H9 (cell line): ENCODE measurements around the gene MRPL18. TPM values are rescaled to one million over a fixed set of nuclear protein-coding genes. Genes with fewer than 3 reads are reported as not detected.

Experiments
- DNase-seq: peaks from one replicate; pipeline ENCODE4 v3.0.0-alpha.2; 2017
- H2AFZ ChIP-seq: one replicate; pipeline ENCODE4 v1.6.1; 2013; ENCODE audit warnings: mild to moderate bottlenecking, low read length, control low read depth, moderate library complexity
- H2AK5ac ChIP-seq: 2 replicates; pipeline ENCODE4 v1.6.1; 2013; ENCODE audit warnings: low read length, control low read depth, mixed read lengths; ENCODE audit not compliant: insufficient read length
- H2BK120ac ChIP-seq: one replicate; pipeline ENCODE4 v1.6.1; 2013; ENCODE audit warnings: low read depth, mild to moderate bottlenecking, low read length, control low read depth, inconsistent platforms; ENCODE audit not compliant: poor library complexity, severe bottlenecking
- H2BK12ac ChIP-seq: 2 replicates; pipeline ENCODE4 v1.6.1; 2013; ENCODE audit warnings: low read length, control low read depth, mixed read lengths, low read depth; ENCODE audit not compliant: insufficient read length
- H2BK15ac ChIP-seq: 2 replicates; pipeline ENCODE4 v1.6.1; 2013; ENCODE audit warnings: low read depth, low read length, control low read depth
- H2BK20ac ChIP-seq: one replicate; pipeline ENCODE4 v1.6.1; 2013; ENCODE audit warnings: low read depth, mild to moderate bottlenecking, low read length, control low read depth, inconsistent platforms; ENCODE audit not compliant: poor library complexity, severe bottlenecking
- H2BK5ac ChIP-seq: 2 replicates; pipeline ENCODE4 v1.6.1; 2013; ENCODE audit warnings: low read length, control low read depth, mixed read lengths; ENCODE audit not compliant: insufficient read length
- H3K14ac ChIP-seq: 2 replicates; pipeline ENCODE4 v1.6.1; 2013; ENCODE audit warnings: low read length, control low read depth; ENCODE audit not compliant: insufficient read depth
- H3K18ac ChIP-seq: 2 replicates; pipeline ENCODE4 v1.6.1; 2013; ENCODE audit warnings: low read depth, mild to moderate bottlenecking, mixed read lengths, low read length, control low read depth; ENCODE audit not compliant: insufficient read length
- H3K23ac ChIP-seq: 2 replicates; pipeline ENCODE4 v1.6.1; 2013; ENCODE audit warnings: low read length, control low read depth, mixed read lengths, low read depth; ENCODE audit not compliant: insufficient read length
- H3K23me2 ChIP-seq: 2 replicates; pipeline ENCODE4 v1.6.1; 2013; ENCODE audit warnings: low read depth, mild to moderate bottlenecking, mixed read lengths, low read length, control low read depth; ENCODE audit not compliant: insufficient read length, poor library complexity, severe bottlenecking
- H3K27ac ChIP-seq: 2 replicates; pipeline ENCODE4 v1.5.1; 2013; ENCODE audit warnings: low read length, control low read depth, mixed read lengths, low read depth; ENCODE audit not compliant: insufficient read length
- H3K27me3 ChIP-seq: 2 replicates; pipeline ENCODE4 v1.6.1; 2013; ENCODE audit warnings: low read length, control low read depth, inconsistent platforms; ENCODE audit not compliant: insufficient read depth
- H3K4ac ChIP-seq: 2 replicates; pipeline ENCODE4 v1.6.1; 2013; ENCODE audit warnings: low read depth, mild to moderate bottlenecking, control low read depth, inconsistent platforms, low read length, moderate library complexity
- H3K4me1 ChIP-seq: 2 replicates; pipeline ENCODE4 v1.6.1; 2013; ENCODE audit warnings: low read length, control low read depth, inconsistent platforms; ENCODE audit not compliant: insufficient read depth
- H3K4me2 ChIP-seq: 2 replicates; pipeline ENCODE4 v1.6.1; 2013; ENCODE audit warnings: low read length, control low read depth, mixed read lengths; ENCODE audit not compliant: insufficient read length, insufficient read depth
- H3K56ac ChIP-seq: 2 replicates; pipeline ENCODE4 v1.6.1; 2013; ENCODE audit warnings: low read depth, mild to moderate bottlenecking, mixed read lengths, low read length, control low read depth; ENCODE audit not compliant: insufficient read length
- H3K79me1 ChIP-seq: 2 replicates; pipeline ENCODE4 v1.6.1; 2013; ENCODE audit warnings: low read depth, mild to moderate bottlenecking, moderate library complexity, low read length, control low read depth, inconsistent platforms; ENCODE audit not compliant: insufficient read depth, poor library complexity, severe bottlenecking
- H3K79me2 ChIP-seq: 2 replicates; pipeline ENCODE4 v1.6.1; 2013; ENCODE audit warnings: low read length, control low read depth, inconsistent platforms; ENCODE audit not compliant: insufficient read depth
- H3K9ac ChIP-seq: 2 replicates; pipeline ENCODE4 v1.6.1; 2013; ENCODE audit warnings: low read length, control low read depth, mixed read lengths; ENCODE audit not compliant: insufficient read length; ENCODE audit errors: extremely low read depth
- H3K9me3 ChIP-seq: one replicate; pipeline ENCODE4 v1.6.1; 2013; ENCODE audit warnings: low read depth, low read length, inconsistent platforms; ENCODE audit not compliant: control insufficient read depth
- H3T11ph ChIP-seq: one replicate; pipeline ENCODE4 v1.6.1; 2013; ENCODE audit warnings: mild to moderate bottlenecking, low read length, control low read depth, inconsistent platforms
- H4K20me1 ChIP-seq: one replicate; pipeline ENCODE4 v1.6.1; 2013; ENCODE audit not compliant: control insufficient read depth, insufficient read length, insufficient read depth
- H4K5ac ChIP-seq: 2 replicates; pipeline ENCODE4 v1.6.1; 2013; ENCODE audit warnings: low read depth, mild to moderate bottlenecking, mixed read lengths, low read length, control low read depth; ENCODE audit not compliant: insufficient read length
- H4K8ac ChIP-seq: replicated peaks from 2 replicates; pipeline ENCODE4 v1.6.1; 2013; ENCODE audit warnings: low read length, control low read depth, mixed read lengths, low read depth; ENCODE audit not compliant: insufficient read length
- H4K91ac ChIP-seq: 2 replicates; pipeline ENCODE4 v1.6.1; 2013; ENCODE audit warnings: low read depth, mild to moderate bottlenecking, moderate library complexity, mixed read lengths, low read length, control low read depth; ENCODE audit not compliant: insufficient read length
- H3K27ac Mint-ChIP-seq, 3 experiments: 2 replicates in 2 of 3; 3 replicates in 1 of 3; pipeline ENCODE4 v1.8.0; 2020 to 2021; ENCODE audit warnings: mixed read lengths in 3 of 3, mild to moderate bottlenecking in 1 of 3, moderate library complexity in 1 of 3
- H3K27me3 Mint-ChIP-seq: 2 replicates; pipeline ENCODE4 v1.8.0; 2021; ENCODE audit warnings: low read depth, mild to moderate bottlenecking, moderate library complexity, mixed read lengths
- H3K36me3 Mint-ChIP-seq, 3 experiments: 2 replicates in 2 of 3; 3 replicates in 1 of 3; pipeline ENCODE4 v1.8.0; 2020 to 2021; ENCODE audit warnings: low read depth in 3 of 3, mixed read lengths in 3 of 3; ENCODE audit not compliant: insufficient read depth in 1 of 3
- H3K4me1 Mint-ChIP-seq, 2 experiments: 2 replicates each; pipeline ENCODE4 v1.8.0; 2020; ENCODE audit warnings: mixed read lengths in 2 of 2
- H3K4me3 Mint-ChIP-seq, 2 experiments: 2 replicates in 1 of 2; 3 replicates in 1 of 2; pipeline ENCODE4 v1.8.0; 2020 to 2021; ENCODE audit warnings: mild to moderate bottlenecking in 2 of 2, mixed read lengths in 2 of 2, moderate library complexity in 1 of 2
- H3K9me3 Mint-ChIP-seq, 2 experiments: 2 replicates in 1 of 2; 3 replicates in 1 of 2; pipeline ENCODE4 v1.8.0; 2020; ENCODE audit warnings: mild to moderate bottlenecking in 2 of 2, mixed read lengths in 2 of 2, moderate library complexity in 1 of 2
- WGBS: extraction: QIAGEN DNeasy Blood & Tissue Kit; methylation state at CpG from one replicate; pipeline ENCODE4 v1.1.7; 2013; ENCODE audit warnings: missing lambda C conversion rate, low lambda C conversion rate, mixed read lengths; ENCODE audit not compliant: insufficient read length; ENCODE audit errors: extremely low coverage; 5-methylcytosine and 5-hydroxymethylcytosine counted together
- total RNA-seq: library from RNA; stranded (reverse); gene quantifications from 2 replicates; pipeline ENCODE4 v1.2.1, GENCODE V29; 2021
- TF ChIP-seq, protein P1 (sequence below): fragments of 200-600 bp; sonication (generic); conservative IDR thresholded peaks from 3 replicates; pipeline ENCODE4 v1.8.0; 2021; ENCODE audit warnings: antibody characterized with exemption, mild to moderate bottlenecking

MRPL18 gene
- total RNA-seq, 1 experiment from 2014 or later = 88.8 TPM

DNA sequence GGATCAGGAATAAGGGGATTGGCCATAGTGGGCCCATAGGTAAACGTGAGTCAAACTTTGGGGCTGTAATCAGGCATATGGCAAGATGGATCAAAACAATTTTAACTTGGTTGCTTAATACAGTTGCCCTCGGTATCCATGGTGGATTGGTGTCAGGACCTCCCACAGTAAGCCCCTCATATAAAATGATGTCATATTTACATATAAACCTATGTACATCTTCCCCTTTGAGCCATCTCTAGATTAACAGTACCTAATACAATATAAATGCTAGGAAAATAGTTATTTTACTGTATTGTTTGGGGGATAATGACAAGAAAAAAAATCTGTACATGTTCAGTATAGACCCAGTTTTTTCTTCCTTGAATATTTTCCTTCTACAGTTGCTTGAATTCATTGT lies 35.9 kb upstream of the MRPL18 start:
- Histone ChIP-seq H2AK5ac (no peak overlapping the region), H3K56ac (no peak overlapping the region), H4K5ac (no peak overlapping the region), H2BK15ac (no peak overlapping the region), H3T11ph (no peak overlapping the region), H2BK120ac (no peak overlapping the region), H3K23me2 (no peaks in the 10 kb centered on the region), H3K4me1 (no peaks in the 10 kb centered on the region), H3K14ac (no peak overlapping the region), H3K18ac (no peak overlapping the region), H3K4ac (no peak overlapping the region), H3K79me2 (no peaks in the 10 kb centered on the region), H2AFZ (no peak overlapping the region), H3K27ac (no peak overlapping the region), H4K8ac (no peak overlapping the region), H2BK5ac (no peak overlapping the region), H3K9ac (no peak overlapping the region), H3K79me1 (no peaks in the 10 kb centered on the region), H4K91ac (no peak overlapping the region), H2BK20ac (no peak overlapping the region), H4K20me1 (no peaks in the 10 kb centered on the region), H3K9me3 (no peaks in the 10 kb centered on the region), H2BK12ac (no peak overlapping the region), H3K27me3 (no peaks in the 10 kb centered on the region), H3K4me2 (no peak overlapping the region), H3K23ac (no peak overlapping the region)
- Mint-ChIP-seq H3K4me3 (no peak overlapping the region), H3K27me3 (no peaks in the 10 kb centered on the region), H3K9me3 (no peaks in the 10 kb centered on the region), H3K4me1 (peaks cover 5 to 9% of the 10 kb centered on the region in 2 experiments), H3K36me3 (peaks cover 45 to 87% (median 81%) of the 10 kb centered on the region in 3 experiments), H3K27ac (peak overlapping the region in 1 of 3 experiments; percentile 70; a peak in 1 of 7 replicates)
- TF ChIP-seq, protein P1, sequence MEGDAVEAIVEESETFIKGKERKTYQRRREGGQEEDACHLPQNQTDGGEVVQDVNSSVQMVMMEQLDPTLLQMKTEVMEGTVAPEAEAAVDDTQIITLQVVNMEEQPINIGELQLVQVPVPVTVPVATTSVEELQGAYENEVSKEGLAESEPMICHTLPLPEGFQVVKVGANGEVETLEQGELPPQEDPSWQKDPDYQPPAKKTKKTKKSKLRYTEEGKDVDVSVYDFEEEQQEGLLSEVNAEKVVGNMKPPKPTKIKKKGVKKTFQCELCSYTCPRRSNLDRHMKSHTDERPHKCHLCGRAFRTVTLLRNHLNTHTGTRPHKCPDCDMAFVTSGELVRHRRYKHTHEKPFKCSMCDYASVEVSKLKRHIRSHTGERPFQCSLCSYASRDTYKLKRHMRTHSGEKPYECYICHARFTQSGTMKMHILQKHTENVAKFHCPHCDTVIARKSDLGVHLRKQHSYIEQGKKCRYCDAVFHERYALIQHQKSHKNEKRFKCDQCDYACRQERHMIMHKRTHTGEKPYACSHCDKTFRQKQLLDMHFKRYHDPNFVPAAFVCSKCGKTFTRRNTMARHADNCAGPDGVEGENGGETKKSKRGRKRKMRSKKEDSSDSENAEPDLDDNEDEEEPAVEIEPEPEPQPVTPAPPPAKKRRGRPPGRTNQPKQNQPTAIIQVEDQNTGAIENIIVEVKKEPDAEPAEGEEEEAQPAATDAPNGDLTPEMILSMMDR = no peak
- no peak for DNase-seq
- WGBS = no CpG with 5 or more reads among the region's 2 CpGs
